ENCODE results near the gene TMEM109. TPM values are rescaled to one million over a fixed set of nuclear protein-coding genes. Genes with fewer than 3 reads are reported as not detected.

Gene TMEM109
- total RNA-seq, 4 donors from 2014 or later = 61.9 to 105 (median 96.0) TPM

GRCh38 chr11:60878245-60879101 is 35.5 kb upstream of the TMEM109 start:
- TF ChIP-seq CTCF (IDR thresholded peaks at IDR 0.05) (no peak), POLR2A (IDR thresholded peaks at IDR 0.05) (no peak)
- Histone ChIP-seq H3K36me3 (no peaks in the 10 kb centered on the region), H3K4me1 (peaks cover 8 to 9% of the 10 kb centered on the region in 2 donors), H3K27me3 (no peaks in the 10 kb centered on the region), H3K4me3 (replicated peaks in 1 of 3) (no peak overlapping the region), H3K27ac (peak overlapping the region in 2 of 3 donors; percentile 31 to 55), H3K9me3 (no peaks in the 10 kb centered on the region)
- WGBS, 2 donors = 65 to 81% methylated on average over 5 of the region's 5 CpGs
- DNase-seq = no peak
- intact Hi-C loops (cut with DNase I) = no loop called here

GRCh38 chr11:60879104-60879503 is 34.9 kb upstream of the TMEM109 start:
- no peaks in the 10 kb centered on the region for H3K9me3 ChIP-seq
- no peak for DNase-seq
- peaks cover 8 to 9% of the 10 kb centered on the region in 2 donors for H3K4me1 ChIP-seq
- no peak overlapping the region for H3K4me3 ChIP-seq (replicated peaks in 1 of 3)
- no peak overlapping the region for H3K27ac ChIP-seq
- WGBS, 2 donors = 87 to 88% methylated on average over 1 of the region's 1 CpG
- TF ChIP-seq CTCF (IDR thresholded peaks at IDR 0.05) (no peak), POLR2A (IDR thresholded peaks at IDR 0.05) (no peak)
- intact Hi-C loops (cut with DNase I) = no loop called here
- no peaks in the 10 kb centered on the region for H3K36me3 ChIP-seq
- no peaks in the 10 kb centered on the region for H3K27me3 ChIP-seq

DNA sequence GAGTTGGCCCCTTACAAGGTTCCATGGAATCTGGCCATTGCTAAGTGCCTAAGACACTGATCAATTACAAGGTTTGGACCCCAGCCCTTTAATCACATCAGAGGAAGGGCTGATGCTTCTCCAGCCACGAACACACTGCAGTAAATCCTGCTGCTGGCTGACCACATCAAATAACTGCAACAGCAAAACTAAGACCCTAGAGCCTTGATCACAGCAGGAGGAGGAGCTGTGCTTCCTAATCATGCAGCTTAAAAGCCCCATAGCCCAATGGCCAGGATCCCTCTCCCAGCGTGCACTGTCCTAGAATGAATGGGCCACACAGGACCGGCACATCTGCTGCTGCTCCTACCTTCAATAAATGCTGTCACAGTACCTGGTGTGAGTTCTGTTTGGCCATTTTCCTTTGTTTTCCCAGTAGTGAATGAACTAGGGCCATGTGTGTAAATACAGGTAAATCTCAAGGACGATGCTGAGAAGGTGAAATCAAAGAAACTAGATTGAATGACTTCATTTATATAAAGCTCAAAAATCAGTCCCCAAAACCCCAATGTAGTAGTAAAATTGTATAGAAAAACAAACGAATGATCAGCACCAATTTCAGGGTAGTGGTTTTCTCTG is 33.9 kb upstream of the TMEM109 start:
- 86 to 92% methylated on average over 5 of the region's 5 CpGs for WGBS, 2 donors
- H3K9me3 ChIP-seq = no peaks in the 10 kb centered on the region
- H3K27me3 ChIP-seq = no peaks in the 10 kb centered on the region
- H3K4me1 ChIP-seq = peaks cover 8 to 9% of the 10 kb centered on the region in 2 donors
- no peak for TF ChIP-seq CTCF (IDR thresholded peaks at IDR 0.05)
- no peak for TF ChIP-seq POLR2A (IDR thresholded peaks at IDR 0.05)
- no peak overlapping the region for H3K4me3 ChIP-seq (replicated peaks in 1 of 3)
- intact Hi-C loops (cut with DNase I) = no loop called here
- H3K27ac ChIP-seq = no peak overlapping the region
- no peak for DNase-seq
- no peaks in the 10 kb centered on the region for H3K36me3 ChIP-seq

GRCh38 chr11:60880643-60881282 is 33.2 kb upstream of the TMEM109 start:
- Histone ChIP-seq H3K36me3 (no peaks in the 10 kb centered on the region), H3K4me1 (peaks cover 8 to 9% of the 10 kb centered on the region in 2 donors), H3K4me3 (replicated peaks in 1 of 3) (no peak overlapping the region), H3K27ac (no peak overlapping the region), H3K9me3 (no peaks in the 10 kb centered on the region), H3K27me3 (no peaks in the 10 kb centered on the region)
- intact Hi-C loops (cut with DNase I) = no loop called here
- DNase-seq = peak; percentile 33 to 45
- TF ChIP-seq CTCF (IDR thresholded peaks at IDR 0.05) (no peak), POLR2A (IDR thresholded peaks at IDR 0.05) (no peak)
- WGBS, 2 donors = 25 to 31% methylated on average over 8 of the region's 8 CpGs

Data from thyroid gland (tissue), 4 donors.